ENCODE data around the gene PDE9A. TPM values are rescaled to one million over a fixed set of nuclear protein-coding genes. Genes with fewer than 3 reads are reported as not detected.

PDE9A gene
- total and polyA plus RNA-seq, 2 donors (not counting 3 experiments of a cell fraction or from before 2014, with no cell fraction given), result 0.28 to 2.2 TPM

DNA sequence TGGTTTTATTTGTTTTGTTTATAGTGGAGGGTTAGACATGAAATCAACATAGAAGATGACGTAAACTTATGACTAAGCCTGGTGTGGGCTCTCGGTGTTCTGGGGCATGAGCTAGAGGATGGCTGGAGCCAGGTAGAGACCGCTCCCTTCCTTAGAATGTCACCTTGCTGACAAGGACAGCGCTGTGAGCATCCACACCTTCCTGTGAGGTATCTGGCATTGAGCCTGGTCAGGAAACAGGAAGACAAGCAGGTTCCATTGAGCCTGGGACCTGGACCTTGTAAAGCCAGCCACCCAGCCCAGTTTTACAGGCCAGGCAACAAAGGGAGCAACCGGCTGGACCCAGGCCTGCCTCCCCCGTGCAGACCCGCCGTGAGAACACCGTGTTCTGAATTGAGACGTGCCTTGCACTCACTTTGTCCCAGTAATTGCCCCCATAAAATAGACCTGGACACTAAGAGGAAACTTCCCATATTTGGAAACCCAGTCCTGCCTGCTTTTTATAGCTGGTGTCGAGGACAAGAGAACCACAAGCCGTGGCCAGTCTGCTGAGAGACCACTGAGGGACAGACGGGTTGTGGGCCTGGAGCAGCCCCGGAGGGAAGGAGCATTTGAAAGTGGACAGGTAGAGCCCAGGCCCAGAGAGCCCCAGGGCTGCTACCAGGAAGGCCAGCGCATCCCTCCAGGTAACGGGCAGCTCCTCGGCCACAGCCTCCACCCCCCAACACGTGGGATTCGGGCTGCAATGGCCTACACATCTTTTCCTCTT, 78.0 kb downstream of the PDE9A start:
- Histone ChIP-seq H3K4me3 (replicated peaks in 1 of 3; ENCODE audit: insufficient read depth in 1 of 3, low read depth in 1 of 3, low read length in 3 of 3) (no peak overlapping the region), H3K9me3 (replicated peaks; ENCODE audit: control insufficient read depth, insufficient read depth, low read length) (no peaks in the 10 kb centered on the region), H3K27ac (ENCODE audit: insufficient read depth, low read depth, low read length) (no peak overlapping the region), H3K36me3 (ENCODE audit: control insufficient read depth in 2 of 2, extremely low read depth in 1 of 2, insufficient read depth in 2 of 2, low read length in 2 of 2) (no peaks in the 10 kb centered on the region), H2AFZ (ENCODE audit: low read depth, low read length) (no peak overlapping the region), H3K4me1 (ENCODE audit: control insufficient read depth, extremely low read depth, insufficient read depth, low read length) (no peaks in the 10 kb centered on the region), H3K27me3 (ENCODE audit: control insufficient read depth in 2 of 2, insufficient read depth in 2 of 2, low read length in 2 of 2) (peaks cover 0 to 3% of the 10 kb centered on the region in 2 experiments), H4K20me1 (replicated peaks; ENCODE audit: control insufficient read depth, extremely low read depth, insufficient read depth, low read length) (no peaks in the 10 kb centered on the region), H3K4me2 (ENCODE audit: insufficient read depth, low read length) (no peak overlapping the region), H3K9me1 (replicated peaks; ENCODE audit: control insufficient read depth, extremely low read depth, insufficient read depth, low read length) (no peaks in the 10 kb centered on the region), H3K79me2 (ENCODE audit: control insufficient read depth, insufficient read depth, low read length) (no peaks in the 10 kb centered on the region), H3K9ac (replicated peaks; ENCODE audit: extremely low read depth, insufficient read depth, low read length) (no peak overlapping the region)
- ChIA-PET CTCF (no interaction called here), POLR2A (no interaction called here)
- intact Hi-C loops (cut with micrococcal nuclease), result no loop called here
- DNase-seq (ENCODE audit: low read depth, low spot score) (no peak), FAIRE-seq (no peak)
- dilution Hi-C loops (cut with MboI; ENCODE audit: extremely low pct_ligation_motif_present, low sequenced_read_pairs), result no loop called here
- BruUV-seq (replicated peaks), result no TSS peak
- TF ChIP-seq MYC (IDR thresholded peaks at IDR 0.05; ENCODE audit: low read depth, low read length), result no peak
- TF ChIP-seq, protein P1, sequence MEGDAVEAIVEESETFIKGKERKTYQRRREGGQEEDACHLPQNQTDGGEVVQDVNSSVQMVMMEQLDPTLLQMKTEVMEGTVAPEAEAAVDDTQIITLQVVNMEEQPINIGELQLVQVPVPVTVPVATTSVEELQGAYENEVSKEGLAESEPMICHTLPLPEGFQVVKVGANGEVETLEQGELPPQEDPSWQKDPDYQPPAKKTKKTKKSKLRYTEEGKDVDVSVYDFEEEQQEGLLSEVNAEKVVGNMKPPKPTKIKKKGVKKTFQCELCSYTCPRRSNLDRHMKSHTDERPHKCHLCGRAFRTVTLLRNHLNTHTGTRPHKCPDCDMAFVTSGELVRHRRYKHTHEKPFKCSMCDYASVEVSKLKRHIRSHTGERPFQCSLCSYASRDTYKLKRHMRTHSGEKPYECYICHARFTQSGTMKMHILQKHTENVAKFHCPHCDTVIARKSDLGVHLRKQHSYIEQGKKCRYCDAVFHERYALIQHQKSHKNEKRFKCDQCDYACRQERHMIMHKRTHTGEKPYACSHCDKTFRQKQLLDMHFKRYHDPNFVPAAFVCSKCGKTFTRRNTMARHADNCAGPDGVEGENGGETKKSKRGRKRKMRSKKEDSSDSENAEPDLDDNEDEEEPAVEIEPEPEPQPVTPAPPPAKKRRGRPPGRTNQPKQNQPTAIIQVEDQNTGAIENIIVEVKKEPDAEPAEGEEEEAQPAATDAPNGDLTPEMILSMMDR (IDR thresholded peaks at IDR 0.05; ENCODE audit: extremely low read depth in 1 of 2, insufficient read depth in 1 of 2, low read depth in 1 of 2, low read length in 2 of 2), result no peak
- TF ChIP-seq FOS (IDR thresholded peaks at IDR 0.05; ENCODE audit: borderline replicate concordance, insufficient read depth, low read length), result no peak
- TF ChIP-seq POLR2A (IDR thresholded peaks at IDR 0.05; ENCODE audit: low read depth, low read length), result no peak
- no peak for TF ChIP-seq GATA2 (IDR thresholded peaks at IDR 0.05; ENCODE audit: insufficient read depth, insufficient read length, low read depth, low read length)
- no peak for TF ChIP-seq POLR2AphosphoS5 (IDR thresholded peaks at IDR 0.05; ENCODE audit: insufficient read depth, low read depth, low read length)
- TF ChIP-seq JUN (IDR thresholded peaks at IDR 0.05; ENCODE audit: borderline replicate concordance, insufficient read depth, insufficient read length, low read depth), result no peak
- TF ChIP-seq EZH2 (IDR thresholded peaks at IDR 0.05; ENCODE audit: borderline replicate concordance, low read depth, low read length, severe bottlenecking), result no peak
- TF ChIP-seq, protein P2, sequence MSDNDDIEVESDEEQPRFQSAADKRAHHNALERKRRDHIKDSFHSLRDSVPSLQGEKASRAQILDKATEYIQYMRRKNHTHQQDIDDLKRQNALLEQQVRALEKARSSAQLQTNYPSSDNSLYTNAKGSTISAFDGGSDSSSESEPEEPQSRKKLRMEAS (IDR thresholded peaks at IDR 0.05; ENCODE audit: insufficient read depth, insufficient read length), result no peak
